SK-N-SH (cell line): ENCODE data around the gene HRH1. TPM values are rescaled to one million over a fixed set of nuclear protein-coding genes. Genes with fewer than 3 reads are reported as not detected.

Experiments
- CTCF ChIA-PET: fragments of 300-600, 350-600 bp; formaldehyde crosslinking; extraction: SDS; loops from one replicate; lab custom pipeline; 2021; lab: Yijun Ruan, JAX
- POLR2A ChIA-PET: fragments of 350-600 bp; sonication (Branson Sonifier 250); formaldehyde crosslinking; extraction: SDS; loops from one replicate; lab custom pipeline; 2020; ENCODE audit warnings: antibody characterized with exemption, inconsistent platforms; lab: Yijun Ruan, JAX
- DNase-seq: peaks from one replicate; pipeline ENCODE4 v3.0.0; 2012
- H2AFZ ChIP-seq: fragments of 200-600 bp; sonication (generic); 2 replicates; pipeline ENCODE4 v1.8.1; 2016; ENCODE audit warnings: antibody characterized with exemption, mild to moderate bottlenecking, low read depth
- H3F3A ChIP-seq: fragments of 200-600 bp; sonication (generic); replicated peaks from 2 replicates; pipeline ENCODE3; 2016; ENCODE audit warnings: antibody characterized with exemption, mild to moderate bottlenecking; ENCODE audit not compliant: insufficient read depth
- H3K27ac ChIP-seq, 2 experiments: fragments of 200-500 bp in 1 of 2; fragments of 200-600 bp in 1 of 2; sonication (Bioruptor generic) in 1 of 2; sonication (generic), shearing (Covaris generic) in 1 of 2; 2 replicates each; pipeline versions ENCODE4 v1.5.1 to v1.6.1; 2014 to 2016; ENCODE audit warnings: low read depth in 2 of 2, inconsistent platforms in 1 of 2, low read length in 1 of 2, mild to moderate bottlenecking in 1 of 2, mixed read lengths in 1 of 2
- H3K27me3 ChIP-seq: fragments of 200-600 bp; sonication (generic), shearing (Covaris generic); 2 replicates; pipeline ENCODE4 v1.6.1; 2016; ENCODE audit warnings: mixed run types; ENCODE audit not compliant: insufficient read depth
- H3K36me3 ChIP-seq, 2 experiments: fragments of 200-500 bp in 1 of 2; fragments of 200-600 bp in 1 of 2; sonication (Bioruptor generic) in 1 of 2; sonication (generic) in 1 of 2; replicated peaks in 1 of 2; 2 replicates each; pipeline versions ENCODE3 to v1.5.1; 2014 to 2016; ENCODE audit warnings: low read length in 1 of 2, mild to moderate bottlenecking in 1 of 2; ENCODE audit not compliant: insufficient read depth in 2 of 2, control insufficient read depth in 1 of 2
- H3K4me1 ChIP-seq, 2 experiments: fragments of 200-500 bp in 1 of 2; fragments of 200-600 bp in 1 of 2; sonication (Bioruptor generic) in 1 of 2; sonication (generic), shearing (Covaris generic) in 1 of 2; 2 replicates each; pipeline versions ENCODE4 v1.5.1 to v1.6.1; 2014 to 2016; ENCODE audit warnings: low read depth in 1 of 2, low read length in 1 of 2, mixed run types in 1 of 2; ENCODE audit not compliant: insufficient read depth in 2 of 2, control insufficient read depth in 1 of 2
- H3K4me2 ChIP-seq: fragments of 200-600 bp; sonication (generic), shearing (Covaris generic); 2 replicates; pipeline ENCODE4 v1.6.1; 2017; ENCODE audit warnings: mixed run types
- H3K4me3 ChIP-seq, 2 experiments: fragments of 200-500 bp in 1 of 2; fragments of 200-600 bp in 1 of 2; sonication (Bioruptor generic) in 1 of 2; sonication (generic), shearing (Covaris generic) in 1 of 2; 2 replicates each; pipeline versions ENCODE4 v1.5.1 to v1.8.1; 2014 to 2016; ENCODE audit warnings: low read depth in 2 of 2, inconsistent platforms in 1 of 2, low read length in 1 of 2, mild to moderate bottlenecking in 1 of 2, mixed read lengths in 1 of 2, moderate library complexity in 1 of 2
- H3K79me2 ChIP-seq: fragments of 200-600 bp; sonication (generic); 2 replicates; pipeline ENCODE4 v1.8.1; 2017; ENCODE audit warnings: mild to moderate bottlenecking; ENCODE audit not compliant: insufficient read depth
- H3K9ac ChIP-seq: fragments of 200-600 bp; sonication (generic); 2 replicates; pipeline ENCODE4 v1.6.1; 2017; ENCODE audit warnings: mixed run types
- H3K9me2 ChIP-seq: fragments of 200-600 bp; sonication (generic); 2 replicates; pipeline ENCODE4 v1.6.1; 2017; ENCODE audit warnings: mixed run types
- H3K9me3 ChIP-seq: fragments of 200-600 bp; sonication (generic); 2 replicates; pipeline ENCODE4 v1.6.1; 2017; ENCODE audit warnings: mixed run types, mild to moderate bottlenecking, moderate library complexity
- H4K20me1 ChIP-seq: fragments of 200-600 bp; sonication (generic); 2 replicates; pipeline ENCODE4 v1.6.1; 2017; ENCODE audit warnings: mild to moderate bottlenecking, mixed run types; ENCODE audit not compliant: insufficient read depth
- CTCF ChIP-seq: fragments of 200-600 bp; sonication (generic); IDR thresholded peaks from 2 replicates; pipeline ENCODE4 v1.6.1; 2017; ENCODE audit warnings: antibody characterized with exemption, mild to moderate bottlenecking, moderate library complexity
- ELF1 ChIP-seq: IDR thresholded peaks from 2 replicates; pipeline ENCODE4 v1.4.0; 2012
- EP300 ChIP-seq, 2 experiments: IDR thresholded peaks; 2 replicates each; pipeline versions ENCODE4 v1.4.0 to v1.6.1; 2012; ENCODE audit warnings: borderline replicate concordance in 1 of 2, low read depth in 1 of 2, low read length in 1 of 2
- EZH2phosphoT487 ChIP-seq: fragments of 200-600 bp; sonication (generic); IDR thresholded peaks from 2 replicates; pipeline ENCODE4 v1.6.1; 2017; ENCODE audit warnings: low read depth, mixed run types, mild to moderate bottlenecking, antibody characterized with exemption, moderate library complexity, borderline replicate concordance
- FOSL2 ChIP-seq: IDR thresholded peaks from 2 replicates; pipeline ENCODE4 v1.4.0; 2012; ENCODE audit warnings: low read depth, mild to moderate bottlenecking, moderate library complexity, borderline replicate concordance
- FOXJ3 ChIP-seq: sonication (generic); formaldehyde crosslinking; IDR thresholded peaks from 2 replicates; pipeline ENCODE4 v1.5.1; 2020; ENCODE audit warnings: mild to moderate bottlenecking, missing genetic modification reagents
- GABPA ChIP-seq: IDR thresholded peaks from 2 replicates; pipeline ENCODE4 v1.4.0; 2012; ENCODE audit warnings: low read depth, mild to moderate bottlenecking
- GATA2 ChIP-seq: sonication (generic); formaldehyde crosslinking; IDR thresholded peaks from 2 replicates; pipeline ENCODE4 v1.5.0; 2020; ENCODE audit warnings: mild to moderate bottlenecking, missing genetic modification reagents
- JUND ChIP-seq: IDR thresholded peaks from 2 replicates; pipeline ENCODE4 v1.4.0; 2012
- MEF2A ChIP-seq: IDR thresholded peaks from 2 replicates; pipeline ENCODE4 v1.4.0; 2012; ENCODE audit warnings: low read depth, borderline replicate concordance
- MXI1 ChIP-seq: IDR thresholded peaks from 2 replicates; pipeline ENCODE4 v1.6.1; 2012; ENCODE audit warnings: mild to moderate bottlenecking, low read depth, low read length, improper control_type of control experiment
- RAD21 ChIP-seq: IDR thresholded peaks from 2 replicates; pipeline ENCODE4 v1.6.1; 2012; ENCODE audit warnings: mild to moderate bottlenecking, low read length
- RCOR1 ChIP-seq: fragments of 150-350 bp; IDR thresholded peaks from 2 replicates; pipeline ENCODE4 v1.6.1; 2017; ENCODE audit warnings: antibody characterized with exemption, low read length
- REST ChIP-seq: IDR thresholded peaks from 2 replicates; pipeline ENCODE4 v1.6.1; 2012; ENCODE audit warnings: mild to moderate bottlenecking, low read depth, low read length, moderate library complexity
- RFX5 ChIP-seq: IDR thresholded peaks from 2 replicates; pipeline ENCODE4 v1.6.1; 2012; ENCODE audit warnings: mild to moderate bottlenecking, improper control_type of control experiment, low read length
- RXRA ChIP-seq: IDR thresholded peaks from 2 replicates; pipeline ENCODE4 v1.4.0; 2012; ENCODE audit warnings: low read depth, mild to moderate bottlenecking, borderline replicate concordance
- SIN3A ChIP-seq: IDR thresholded peaks from 2 replicates; pipeline ENCODE4 v1.6.1; 2012; ENCODE audit warnings: low read depth, mild to moderate bottlenecking, low read length, moderate library complexity, borderline replicate concordance
- TCF12 ChIP-seq: IDR thresholded peaks from 2 replicates; pipeline ENCODE4 v1.4.0; 2012
- YY1 ChIP-seq: IDR thresholded peaks from 2 replicates; pipeline ENCODE4 v1.4.0; 2012; ENCODE audit warnings: low read depth, mild to moderate bottlenecking
- whole genome bisulfite sequencing: methylation state at CpG from one replicate; pipeline ENCODE4 v1.1.6; 2017; ENCODE audit warnings: low lambda C conversion rate; 5-methylcytosine and 5-hydroxymethylcytosine counted together
- polyA plus RNA-seq, 3 experiments: library from polyadenylated mRNA; depleted of rRNA; stranded (reverse); fragments of >200 nt; gene quantifications; 2 replicates each; pipeline ENCODE4 v1.2.3, GENCODE V29; 2012
- TF ChIP-seq, protein P1 (sequence below): IDR thresholded peaks from 2 replicates; pipeline ENCODE4 v1.4.0; 2012; ENCODE audit warnings: low read depth, borderline replicate concordance
- TF ChIP-seq, protein P2 (sequence below): IDR thresholded peaks from 2 replicates; pipeline ENCODE4 v1.4.0; 2012; ENCODE audit warnings: low read depth
- TF ChIP-seq, protein P3 (sequence below): fragments of 150-350 bp; IDR thresholded peaks from 2 replicates; pipeline ENCODE4 v1.6.1; 2017; ENCODE audit warnings: antibody characterized with exemption, low read length, low read depth, borderline replicate concordance

Gene HRH1
- polyA plus RNA-seq, 1 of the 3 experiments (the other 2 are of a cell fraction): 6.2 TPM

GRCh38 chr3:11239796-11240195, 85.5 kb downstream of the HRH1 start:
- Histone ChIP-seq H3K4me3 (no peak overlapping the region), H3K4me1 (peaks cover 0 to 10% of the 10 kb centered on the region in 2 experiments; a peak in 3 of 4 replicates), H3K27ac (peak overlapping the region in 1 of 2 experiments; percentile 98; a peak in 2 of 4 replicates)
- 88% methylated on average over 1 of the region's 1 CpG for WGBS
- TF ChIP-seq FOXJ3 (CRISPR knock-in tag): no peak
- TF ChIP-seq FOSL2: no peak
- TF ChIP-seq GATA2 (CRISPR knock-in tag): no peak
- no peak for TF ChIP-seq MEF2A
- TF ChIP-seq CTCF: no peak
- no peak for TF ChIP-seq RXRA
- TF ChIP-seq JUND: no peak
- TF ChIP-seq, protein P1, sequence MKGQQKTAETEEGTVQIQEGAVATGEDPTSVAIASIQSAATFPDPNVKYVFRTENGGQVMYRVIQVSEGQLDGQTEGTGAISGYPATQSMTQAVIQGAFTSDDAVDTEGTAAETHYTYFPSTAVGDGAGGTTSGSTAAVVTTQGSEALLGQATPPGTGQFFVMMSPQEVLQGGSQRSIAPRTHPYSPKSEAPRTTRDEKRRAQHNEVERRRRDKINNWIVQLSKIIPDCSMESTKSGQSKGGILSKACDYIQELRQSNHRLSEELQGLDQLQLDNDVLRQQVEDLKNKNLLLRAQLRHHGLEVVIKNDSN: no peak
- TF ChIP-seq MXI1: no peak
- TF ChIP-seq RFX5: no peak
- TF ChIP-seq YY1: no peak
- TF ChIP-seq, protein P2, sequence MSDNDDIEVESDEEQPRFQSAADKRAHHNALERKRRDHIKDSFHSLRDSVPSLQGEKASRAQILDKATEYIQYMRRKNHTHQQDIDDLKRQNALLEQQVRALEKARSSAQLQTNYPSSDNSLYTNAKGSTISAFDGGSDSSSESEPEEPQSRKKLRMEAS: no peak
- TF ChIP-seq RAD21: no peak
- TF ChIP-seq, protein P3, sequence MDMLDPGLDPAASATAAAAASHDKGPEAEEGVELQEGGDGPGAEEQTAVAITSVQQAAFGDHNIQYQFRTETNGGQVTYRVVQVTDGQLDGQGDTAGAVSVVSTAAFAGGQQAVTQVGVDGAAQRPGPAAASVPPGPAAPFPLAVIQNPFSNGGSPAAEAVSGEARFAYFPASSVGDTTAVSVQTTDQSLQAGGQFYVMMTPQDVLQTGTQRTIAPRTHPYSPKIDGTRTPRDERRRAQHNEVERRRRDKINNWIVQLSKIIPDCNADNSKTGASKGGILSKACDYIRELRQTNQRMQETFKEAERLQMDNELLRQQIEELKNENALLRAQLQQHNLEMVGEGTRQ: no peak
- TF ChIP-seq, all 33 proteins: peak for 0
- CTCF ChIA-PET: interaction anchor here (1.1 to 2.5 kb wide), 2 partner anchors 44 to 95 kb away, joined by 4 to 8 read pairs; no protein-coding TSS in a partner anchor
- DNase-seq: no peak
- Histone ChIP-seq H3K4me2 (no peak overlapping the region), H3K27me3 (no peaks in the 10 kb centered on the region), H3K79me2 (peaks cover 74% of the 10 kb centered on the region), H4K20me1 (no peaks in the 10 kb centered on the region; the same call in 1 of the 2 replicates), H3K36me3 (peaks cover 0 to 19% of the 10 kb centered on the region in 2 experiments), H3K9me2 (no peaks in the 10 kb centered on the region), H3K9me3 (peaks cover 7% of the 10 kb centered on the region; the same call in 1 of the 2 replicates), H3K9ac (no peak overlapping the region), H3F3A (peaks cover 40% of the 10 kb centered on the region), H2AFZ (no peak overlapping the region)
- POLR2A ChIA-PET: interaction anchor here (0.6 kb wide), 1 partner anchor 20 kb away, joined by 3 read pairs; no protein-coding TSS in a partner anchor

- ChIA-PET POLR2A (interaction anchor here (0.6 kb wide), 2 partner anchors 8 to 21 kb away, joined by 3 to 5 read pairs; no protein-coding TSS in a partner anchor), CTCF (interaction anchor here (1.1 to 2.5 kb wide), 2 partner anchors 44 to 94 kb away, joined by 4 to 8 read pairs; no protein-coding TSS in a partner anchor)
- Histone ChIP-seq H3K4me2 (no peak overlapping the region), H3K27me3 (no peaks in the 10 kb centered on the region), H3K9ac (no peak overlapping the region), H3K4me3 (no peak overlapping the region), H3F3A (peaks cover 40% of the 10 kb centered on the region), H2AFZ (no peak overlapping the region), H3K9me3 (peaks cover 7% of the 10 kb centered on the region; the same call in 1 of the 2 replicates), H3K9me2 (no peaks in the 10 kb centered on the region), H4K20me1 (no peaks in the 10 kb centered on the region; the same call in 1 of the 2 replicates), H3K79me2 (peaks cover 74% of the 10 kb centered on the region), H3K27ac (no peak overlapping the region), H3K4me1 (peaks cover 0 to 14% of the 10 kb centered on the region in 2 experiments), H3K36me3 (peaks cover 0 to 19% of the 10 kb centered on the region in 2 experiments)
- no peak for DNase-seq
- WGBS: 100% methylated on average over 1 of the region's 1 CpG
- no peak for TF ChIP-seq FOXJ3 (CRISPR knock-in tag)
- TF ChIP-seq GATA2 (CRISPR knock-in tag): no peak
- no peak for TF ChIP-seq GABPA
- TF ChIP-seq REST: no peak
- no peak for TF ChIP-seq ELF1
- TF ChIP-seq RCOR1: no peak
- TF ChIP-seq EZH2phosphoT487: no peak
- no peak for TF ChIP-seq EP300 (IDR thresholded peaks at IDR 0.05; ENCODE audit: borderline replicate concordance in 1 of 2, low read depth in 1 of 2, low read length in 1 of 2)
- no peak for TF ChIP-seq SIN3A
- no peak for TF ChIP-seq TCF12
- no peak for TF ChIP-seq RXRA
Measured at GRCh38 chr3:11240496-11240895, 86.2 kb downstream of the HRH1 start.
